GM12878 (cell line): Measurements from ENCODE around the gene TANK. TPM values are rescaled to one million over a fixed set of nuclear protein-coding genes. Genes with fewer than 3 reads are reported as not detected.

Source experiments
- ATAC-seq: fragments of 200-7000 bp; cut with Tn5 transposase; 3 replicates; pipeline ENCODE4 v1.9.1; 2020; ENCODE audit warnings: mild to moderate bottlenecking, moderate library complexity
- BruUV-seq: library from RNA; stranded (reverse); fragments of 400-500 nt; replicated peaks from 2 replicates; lab custom pipeline; 2021; lab: Mats Ljungman, UMichigan
- CTCF ChIA-PET: fragments of 300-600 bp; sonication (Branson Sonifier 250); formaldehyde crosslinking; extraction: SDS; loops from one replicate; lab custom pipeline; 2021; ENCODE audit warnings: inconsistent platforms; lab: Yijun Ruan, JAX
- POLR2A ChIA-PET: fragments of 350-600 bp; formaldehyde crosslinking; extraction: SDS; loops from one replicate; lab custom pipeline; 2021; ENCODE audit warnings: inconsistent platforms; lab: Charles Lee
- RAD21 ChIA-PET: fragments of 300-600 bp; sonication (Branson Sonifier 250); formaldehyde crosslinking; loops from one replicate; lab custom pipeline; 2023; ENCODE audit warnings: antibody characterized with exemption; ENCODE audit not compliant: unreplicated experiment; lab: Charles Lee
- SMC1A ChIA-PET: fragments of 300-600 bp; sonication (Branson Sonifier 250); formaldehyde crosslinking; loops from one replicate; lab custom pipeline; 2023; ENCODE audit not compliant: unreplicated experiment, uncharacterized antibody; lab: Charles Lee
- DNase-seq: peaks from one replicate; pipeline ENCODE4 v3.0.0-alpha.2; 2011; ENCODE audit warnings: low read depth, low spot score
- FAIRE-seq: peaks from 3 replicates; lab custom pipeline; 2011; peaks lifted over from hg19 to GRCh38; lab: Jason Lieb, UNC
- H2AFZ ChIP-seq: 2 replicates; pipeline ENCODE4 v1.6.0; 2011; ENCODE audit warnings: low read depth, low read length, control low read depth; ENCODE audit not compliant: control insufficient read depth
- H3K27ac ChIP-seq: 2 replicates; pipeline ENCODE4 v1.5.1; 2011; ENCODE audit warnings: control low read depth; ENCODE audit not compliant: control insufficient read depth, insufficient read depth
- H3K27me3 ChIP-seq, 2 experiments: replicated peaks in 1 of 2; 2 replicates each; pipeline versions ENCODE4 v1.6.0 to v1.6.1; 2011; ENCODE audit warnings: low read length in 1 of 2; ENCODE audit not compliant: control insufficient read depth in 2 of 2, insufficient read depth in 2 of 2
- H3K36me3 ChIP-seq, 2 experiments: 2 replicates each; pipeline ENCODE4 v1.5.1; 2011; ENCODE audit warnings: low read length in 1 of 2; ENCODE audit not compliant: control insufficient read depth in 2 of 2, insufficient read depth in 2 of 2
- H3K4me1 ChIP-seq: 2 replicates; pipeline ENCODE4 v1.6.1; 2011; ENCODE audit warnings: mild to moderate bottlenecking, low read length, moderate library complexity, mixed read lengths; ENCODE audit not compliant: control insufficient read depth, insufficient read depth
- H3K4me2 ChIP-seq: 2 replicates; pipeline ENCODE4 v1.6.0; 2011; ENCODE audit warnings: control low read depth; ENCODE audit not compliant: control insufficient read depth, insufficient read depth
- H3K4me3 ChIP-seq: fragments of 200-600 bp; sonication (generic); 2 replicates; pipeline ENCODE4 v1.5.1; 2016
- H3K79me2 ChIP-seq: 2 replicates; pipeline ENCODE4 v1.6.0; 2011; ENCODE audit warnings: low read length; ENCODE audit not compliant: control insufficient read depth, insufficient read depth
- H3K9ac ChIP-seq: 2 replicates; pipeline ENCODE4 v1.8.0; 2011; ENCODE audit warnings: low read length, control low read depth, mixed read lengths; ENCODE audit not compliant: control insufficient read depth, insufficient read depth
- H3K9me3 ChIP-seq: replicated peaks from 3 replicates; pipeline ENCODE4 v1.5.1; 2011; ENCODE audit warnings: mild to moderate bottlenecking, low read length; ENCODE audit not compliant: control insufficient read depth, insufficient read depth
- H4K20me1 ChIP-seq: 2 replicates; pipeline ENCODE4 v1.6.0; 2011; ENCODE audit not compliant: control insufficient read depth, insufficient read depth
- CBX5 ChIP-seq: sonication (generic); IDR thresholded peaks from 2 replicates; pipeline ENCODE4 v1.6.1; 2016; ENCODE audit warnings: low read depth, moderate library complexity, mild to moderate bottlenecking, inconsistent platforms
- MXI1 ChIP-seq: fragments of 150-350 bp; IDR thresholded peaks from 2 replicates; pipeline ENCODE4 v1.6.1; 2011; ENCODE audit warnings: low read depth, mild to moderate bottlenecking, inconsistent platforms, low read length, improper control_type of control experiment
- MYB ChIP-seq: fragments of 150-350 bp; IDR thresholded peaks from 2 replicates; pipeline ENCODE4 v1.6.1; 2014; ENCODE audit warnings: mild to moderate bottlenecking, low read depth, low read length, borderline replicate concordance
- MYC ChIP-seq: IDR thresholded peaks from 2 replicates; pipeline ENCODE4 v1.6.1; 2011; ENCODE audit warnings: mild to moderate bottlenecking, low read length, moderate library complexity, inconsistent platforms; ENCODE audit not compliant: insufficient read depth, insufficient replicate concordance, insufficient read length, severe bottlenecking
- RB1 ChIP-seq: fragments of 450-650 bp; formaldehyde crosslinking; IDR thresholded peaks from 2 replicates; pipeline ENCODE4 v1.6.1; 2017; ENCODE audit warnings: mild to moderate bottlenecking, borderline replicate concordance
- SPI1 ChIP-seq: IDR thresholded peaks from 2 replicates; pipeline ENCODE4 v1.6.1; 2011; ENCODE audit warnings: low read depth, mild to moderate bottlenecking, low read length, moderate library complexity, borderline replicate concordance; ENCODE audit not compliant: insufficient read depth
- TCF3 ChIP-seq: IDR thresholded peaks from 2 replicates; pipeline ENCODE4 v1.6.1; 2012; ENCODE audit warnings: low read depth, mild to moderate bottlenecking, low read length, borderline replicate concordance; ENCODE audit not compliant: insufficient read depth
- TCF7 ChIP-seq: IDR thresholded peaks from 2 replicates; pipeline ENCODE4 v1.6.1; 2014; ENCODE audit warnings: antibody characterized with exemption, borderline replicate concordance
- ZSCAN29 ChIP-seq: fragments of 450-650 bp; IDR thresholded peaks from 2 replicates; pipeline ENCODE4 v1.6.1; 2017; ENCODE audit warnings: mild to moderate bottlenecking, moderate library complexity
- WGBS: methylation state at CpG from one replicate; pipeline ENCODE4 v1.1.6; 2016; ENCODE audit warnings: low lambda C conversion rate; ENCODE audit not compliant: insufficient replicate concordance, insufficient coverage; ENCODE audit errors: missing lambda C conversion rate; 5-methylcytosine and 5-hydroxymethylcytosine counted together
- in situ Hi-C: fragments of 300-500 bp; cut with MboI; formaldehyde crosslinking; loops from 9 replicates; pipeline ENCODE4 v1.14.3; 2018; ENCODE audit warnings: mixed read lengths
- intact Hi-C: fragments of 100-400 bp; cut with micrococcal nuclease; formaldehyde crosslinking; loops from one replicate; pipeline ENCODE4 v1.14.2; 2022; ENCODE audit not compliant: unreplicated experiment
- polyA plus RNA-seq, 11 experiments: library from polyadenylated mRNA; depleted of rRNA in 4 of 11; unstranded in 6 of 11; stranded (reverse) in 5 of 11; fragments of >200 nt; fragmentation: Nextera tagmentation in 4 of 11; fragmentation: Illumina TruSeq in 1 of 11; extraction: Ambion mirVana in 4 of 11; extraction: Trizol in 1 of 11; gene quantifications; 1 replicate in 1 of 11; 2 replicates in 10 of 11; pipeline versions ENCODE4 v1.2.1 to v1.2.3, GENCODE V29; 2011 to 2016; ENCODE audit warnings: inconsistent platforms in 2 of 11, missing spikeins in 2 of 11, low read depth in 1 of 11
- total RNA-seq, 4 experiments: library from RNA; depleted of rRNA in 3 of 4; stranded (reverse); fragments of >200 nt in 3 of 4; fragmentation: Illumina TruSeq in 1 of 4; extraction: Trizol in 1 of 4; gene quantifications; 2 replicates each; pipeline versions ENCODE4 v1.2.1 to v1.2.3, GENCODE V29; 2013 to 2021
- TF ChIP-seq, protein P1 (sequence below): IDR thresholded peaks from 2 replicates; pipeline ENCODE4 v1.6.1; 2012; ENCODE audit warnings: mild to moderate bottlenecking, low read depth, low read length
- TF ChIP-seq, protein P2 (sequence below): fragments of 450-650 bp; conservative IDR thresholded peaks from 2 replicates; pipeline ENCODE4 v1.6.1; 2017; ENCODE audit warnings: mild to moderate bottlenecking, moderate library complexity
- TF ChIP-seq, protein P3 (sequence below): fragments of 450-650 bp; IDR thresholded peaks from 2 replicates; pipeline ENCODE4 v1.6.1; 2017; ENCODE audit warnings: low read depth, mild to moderate bottlenecking, moderate library complexity

Gene TANK
- total and polyA plus RNA-seq, 10 of the 15 experiments (the other 5 are each of a cell fraction or from before 2014, with no cell fraction given) = 48.6 to 127 (median 103) TPM

DNA sequence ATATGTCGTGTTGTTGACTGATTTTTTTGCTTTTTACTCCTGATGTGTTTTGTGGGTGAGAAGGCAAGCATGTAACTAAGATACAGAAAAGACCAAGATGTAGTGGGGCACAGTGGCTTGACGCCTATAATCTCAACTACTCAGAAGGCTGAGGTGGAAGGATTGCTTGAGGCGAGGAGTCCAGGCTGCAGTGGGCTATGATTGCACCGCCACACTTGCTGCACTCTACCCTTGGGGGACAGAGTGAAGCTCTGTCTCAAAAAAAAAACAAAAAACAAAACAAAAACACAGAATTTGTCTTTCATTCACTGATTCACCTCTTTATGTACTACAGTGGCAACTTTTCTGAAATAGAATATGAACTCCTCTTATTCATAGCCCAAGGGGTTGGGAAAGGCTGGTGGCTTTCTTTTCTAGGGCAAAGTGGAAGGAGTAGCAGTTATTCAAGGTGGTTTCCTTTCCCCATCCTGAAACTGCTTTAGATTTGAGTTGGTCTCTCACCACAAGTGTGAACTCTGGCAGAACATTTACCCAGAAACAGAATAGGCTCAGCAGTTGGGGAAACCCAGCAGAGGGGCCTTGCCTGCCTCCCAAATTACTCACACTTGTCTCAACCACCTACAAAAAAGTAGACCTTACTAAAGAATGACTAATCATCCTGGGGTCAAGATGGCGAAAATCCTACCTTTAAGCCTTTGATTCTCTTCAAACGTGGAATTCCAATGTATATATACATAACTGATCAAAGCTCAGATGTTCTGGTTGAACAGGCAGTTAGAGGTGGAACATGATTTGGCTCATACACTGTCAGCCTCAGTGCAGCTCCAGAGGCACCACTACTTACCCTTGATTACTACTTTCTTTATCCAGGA, 6.5 kb downstream of the TANK start (continued):
- TF ChIP-seq MYC = no peak
- TF ChIP-seq, protein P1, sequence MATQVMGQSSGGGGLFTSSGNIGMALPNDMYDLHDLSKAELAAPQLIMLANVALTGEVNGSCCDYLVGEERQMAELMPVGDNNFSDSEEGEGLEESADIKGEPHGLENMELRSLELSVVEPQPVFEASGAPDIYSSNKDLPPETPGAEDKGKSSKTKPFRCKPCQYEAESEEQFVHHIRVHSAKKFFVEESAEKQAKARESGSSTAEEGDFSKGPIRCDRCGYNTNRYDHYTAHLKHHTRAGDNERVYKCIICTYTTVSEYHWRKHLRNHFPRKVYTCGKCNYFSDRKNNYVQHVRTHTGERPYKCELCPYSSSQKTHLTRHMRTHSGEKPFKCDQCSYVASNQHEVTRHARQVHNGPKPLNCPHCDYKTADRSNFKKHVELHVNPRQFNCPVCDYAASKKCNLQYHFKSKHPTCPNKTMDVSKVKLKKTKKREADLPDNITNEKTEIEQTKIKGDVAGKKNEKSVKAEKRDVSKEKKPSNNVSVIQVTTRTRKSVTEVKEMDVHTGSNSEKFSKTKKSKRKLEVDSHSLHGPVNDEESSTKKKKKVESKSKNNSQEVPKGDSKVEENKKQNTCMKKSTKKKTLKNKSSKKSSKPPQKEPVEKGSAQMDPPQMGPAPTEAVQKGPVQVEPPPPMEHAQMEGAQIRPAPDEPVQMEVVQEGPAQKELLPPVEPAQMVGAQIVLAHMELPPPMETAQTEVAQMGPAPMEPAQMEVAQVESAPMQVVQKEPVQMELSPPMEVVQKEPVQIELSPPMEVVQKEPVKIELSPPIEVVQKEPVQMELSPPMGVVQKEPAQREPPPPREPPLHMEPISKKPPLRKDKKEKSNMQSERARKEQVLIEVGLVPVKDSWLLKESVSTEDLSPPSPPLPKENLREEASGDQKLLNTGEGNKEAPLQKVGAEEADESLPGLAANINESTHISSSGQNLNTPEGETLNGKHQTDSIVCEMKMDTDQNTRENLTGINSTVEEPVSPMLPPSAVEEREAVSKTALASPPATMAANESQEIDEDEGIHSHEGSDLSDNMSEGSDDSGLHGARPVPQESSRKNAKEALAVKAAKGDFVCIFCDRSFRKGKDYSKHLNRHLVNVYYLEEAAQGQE = no peak

DNA sequence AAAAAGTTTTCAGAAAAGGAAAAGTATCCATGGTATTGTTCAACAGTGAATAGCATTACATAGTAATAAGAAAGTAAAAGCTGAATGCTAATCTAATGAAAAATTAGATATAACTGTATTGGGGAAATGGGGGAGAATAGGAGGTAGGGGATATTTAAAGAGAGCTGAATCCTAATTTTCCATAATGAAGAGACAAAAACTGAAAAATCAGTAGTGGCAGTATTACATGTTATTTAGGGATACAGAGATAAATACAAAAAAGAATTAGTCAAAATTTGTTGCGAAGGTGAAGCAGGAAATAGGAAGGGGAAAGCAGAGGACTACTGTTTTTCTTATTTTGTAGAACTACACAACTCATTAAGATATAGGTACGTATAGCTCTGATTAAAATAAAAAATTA, 9.1 kb downstream of the TANK start:
- DNase-seq (no peak), ATAC-seq (no peak), FAIRE-seq (no peak)
- intact Hi-C loops (loop anchor here (5.0 to 10.0 kb wide), 6 partner anchors 67 to 1275 kb away; partner anchors contain the start of genes IFIH1 and PSMD14), in situ Hi-C loops (no loop called here)
- H3K27ac ChIP-seq = 0 out of 2 replicates have a peak overlapping the region, but pooled peaks have one; percentile 48
- no peaks in the 10 kb centered on the region for H3K27me3 ChIP-seq
- H3K4me2 ChIP-seq = no peak overlapping the region; the same call in 1 of the 2 replicates
- H3K9me3 ChIP-seq = peaks cover 18% of the 10 kb centered on the region; the same call in 2 of the 3 replicates
- H3K36me3 ChIP-seq = peaks cover 0 to 11% of the 10 kb centered on the region in 2 experiments; a peak in 3 of 4 replicates
- no peak overlapping the region for H2AFZ ChIP-seq
- H3K4me3 ChIP-seq = no peak overlapping the region
- ChIA-PET POLR2A (interaction anchor here (0.9 to 1.6 kb wide), 3 partner anchors 31 to 80 kb away, joined by 3 to 5 read pairs (median 3); no protein-coding TSS in a partner anchor), RAD21 (interaction anchor here (1.0 to 1.9 kb wide), 5 partner anchors 29 to 83 kb away, joined by 3 to 10 read pairs (median 4); no protein-coding TSS in a partner anchor), SMC1A (interaction anchor here (0.7 to 4.4 kb wide), 14 partner anchors 13 to 888 kb away, joined by 3 to 27 read pairs (median 4); no protein-coding TSS in a partner anchor), CTCF (interaction anchor here (0.7 to 2.2 kb wide), 5 partner anchors 25 to 105 kb away, joined by 3 to 11 read pairs (median 5); no protein-coding TSS in a partner anchor)
- 81% methylated on average over 2 of the region's 2 CpGs for WGBS
- H4K20me1 ChIP-seq = no peaks in the 10 kb centered on the region
- no TSS peak for BruUV-seq
- H3K79me2 ChIP-seq = peaks cover 81% of the 10 kb centered on the region
- H3K4me1 ChIP-seq = peaks cover 64% of the 10 kb centered on the region
- H3K9ac ChIP-seq = no peak overlapping the region
- TF ChIP-seq CBX5 (no peak), MXI1 (no peak), ZSCAN29 (no peak), SPI1 (no peak), TCF3 (no peak), TCF7 (no peak), MYB (no peak), RB1 (no peak)
- TF ChIP-seq, protein P2, sequence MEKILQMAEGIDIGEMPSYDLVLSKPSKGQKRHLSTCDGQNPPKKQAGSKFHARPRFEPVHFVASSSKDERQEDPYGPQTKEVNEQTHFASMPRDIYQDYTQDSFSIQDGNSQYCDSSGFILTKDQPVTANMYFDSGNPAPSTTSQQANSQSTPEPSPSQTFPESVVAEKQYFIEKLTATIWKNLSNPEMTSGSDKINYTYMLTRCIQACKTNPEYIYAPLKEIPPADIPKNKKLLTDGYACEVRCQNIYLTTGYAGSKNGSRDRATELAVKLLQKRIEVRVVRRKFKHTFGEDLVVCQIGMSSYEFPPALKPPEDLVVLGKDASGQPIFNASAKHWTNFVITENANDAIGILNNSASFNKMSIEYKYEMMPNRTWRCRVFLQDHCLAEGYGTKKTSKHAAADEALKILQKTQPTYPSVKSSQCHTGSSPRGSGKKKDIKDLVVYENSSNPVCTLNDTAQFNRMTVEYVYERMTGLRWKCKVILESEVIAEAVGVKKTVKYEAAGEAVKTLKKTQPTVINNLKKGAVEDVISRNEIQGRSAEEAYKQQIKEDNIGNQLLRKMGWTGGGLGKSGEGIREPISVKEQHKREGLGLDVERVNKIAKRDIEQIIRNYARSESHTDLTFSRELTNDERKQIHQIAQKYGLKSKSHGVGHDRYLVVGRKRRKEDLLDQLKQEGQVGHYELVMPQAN = no peak
- TF ChIP-seq, protein P3, sequence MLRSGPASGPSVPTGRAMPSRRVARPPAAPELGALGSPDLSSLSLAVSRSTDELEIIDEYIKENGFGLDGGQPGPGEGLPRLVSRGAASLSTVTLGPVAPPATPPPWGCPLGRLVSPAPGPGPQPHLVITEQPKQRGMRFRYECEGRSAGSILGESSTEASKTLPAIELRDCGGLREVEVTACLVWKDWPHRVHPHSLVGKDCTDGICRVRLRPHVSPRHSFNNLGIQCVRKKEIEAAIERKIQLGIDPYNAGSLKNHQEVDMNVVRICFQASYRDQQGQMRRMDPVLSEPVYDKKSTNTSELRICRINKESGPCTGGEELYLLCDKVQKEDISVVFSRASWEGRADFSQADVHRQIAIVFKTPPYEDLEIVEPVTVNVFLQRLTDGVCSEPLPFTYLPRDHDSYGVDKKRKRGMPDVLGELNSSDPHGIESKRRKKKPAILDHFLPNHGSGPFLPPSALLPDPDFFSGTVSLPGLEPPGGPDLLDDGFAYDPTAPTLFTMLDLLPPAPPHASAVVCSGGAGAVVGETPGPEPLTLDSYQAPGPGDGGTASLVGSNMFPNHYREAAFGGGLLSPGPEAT = no peak
